Keratinocyte (primary cell): ENCODE measurements around the gene OR51V1. TPM values are rescaled to one million over a fixed set of nuclear protein-coding genes. Genes with fewer than 3 reads are reported as not detected.

Source experiments
- DNase-seq: peaks from one replicate; pipeline ENCODE4 v3.0.0-alpha.2; 2011; ENCODE audit warnings: low read depth, missing footprints, low spot score
- FAIRE-seq: peaks from 2 replicates; lab custom pipeline; 2011; peaks lifted over from hg19 to GRCh38; lab: Jason Lieb, UNC
- H2AFZ ChIP-seq: 2 replicates; pipeline ENCODE4 v1.6.0; 2012; ENCODE audit warnings: low read length, control low read depth, inconsistent platforms; ENCODE audit not compliant: control insufficient read depth
- H3K27ac ChIP-seq: 2 replicates; pipeline ENCODE4 v1.5.1; 2011; ENCODE audit warnings: low read length; ENCODE audit not compliant: control insufficient read depth, insufficient read depth
- H3K27me3 ChIP-seq: 3 replicates; pipeline ENCODE4 v1.6.0; 2011; ENCODE audit warnings: low read length; ENCODE audit not compliant: control insufficient read depth, insufficient read depth; ENCODE audit errors: extremely low read depth
- H3K36me3 ChIP-seq, 2 experiments: 2 replicates in 1 of 2; 3 replicates in 1 of 2; pipeline ENCODE4 v1.5.1; 2011; ENCODE audit warnings: low read length in 2 of 2, mild to moderate bottlenecking in 1 of 2; ENCODE audit not compliant: control insufficient read depth in 2 of 2, insufficient read depth in 2 of 2; ENCODE audit errors: extremely low read depth in 1 of 2
- H3K4me1 ChIP-seq: 3 replicates; pipeline ENCODE4 v1.5.1; 2011; ENCODE audit warnings: low read length; ENCODE audit not compliant: control insufficient read depth, insufficient read depth; ENCODE audit errors: extremely low read depth
- H3K4me2 ChIP-seq: 3 replicates; pipeline ENCODE4 v1.6.0; 2011; ENCODE audit warnings: low read depth, low read length; ENCODE audit not compliant: control insufficient read depth, insufficient read depth; ENCODE audit errors: extremely low read depth
- H3K4me3 ChIP-seq, 3 experiments: fragments of 200-600 bp in 1 of 3; sonication (generic) in 1 of 3; 2 replicates in 2 of 3; 3 replicates in 1 of 3; pipeline ENCODE4 v1.5.1; 2011 to 2016; ENCODE audit warnings: low read length in 3 of 3, mild to moderate bottlenecking in 3 of 3, control low read depth in 2 of 3, inconsistent platforms in 1 of 3, low read depth in 1 of 3, mixed read lengths in 1 of 3, mixed run types in 1 of 3, moderate library complexity in 1 of 3; ENCODE audit not compliant: control insufficient read depth in 2 of 3, insufficient read depth in 2 of 3; ENCODE audit errors: extremely low read depth in 1 of 3
- H3K79me2 ChIP-seq: 2 replicates; pipeline ENCODE4 v1.6.0; 2012; ENCODE audit warnings: low read length; ENCODE audit not compliant: control insufficient read depth, insufficient read depth
- H3K9ac ChIP-seq: 3 replicates; pipeline ENCODE4 v1.6.0; 2011; ENCODE audit warnings: low read length; ENCODE audit not compliant: control insufficient read depth, insufficient read depth; ENCODE audit errors: extremely low read depth
- H3K9me1 ChIP-seq: 3 replicates; pipeline ENCODE4 v1.6.0; 2011; ENCODE audit warnings: low read length; ENCODE audit not compliant: control insufficient read depth, insufficient read depth; ENCODE audit errors: extremely low read depth
- H3K9me3 ChIP-seq: 2 replicates; pipeline ENCODE4 v1.5.1; 2012; ENCODE audit warnings: low read depth, low read length; ENCODE audit not compliant: control insufficient read depth
- H4K20me1 ChIP-seq: 3 replicates; pipeline ENCODE4 v1.6.0; 2011; ENCODE audit warnings: low read length; ENCODE audit not compliant: control insufficient read depth, insufficient read depth; ENCODE audit errors: extremely low read depth
- CTCF ChIP-seq, 3 experiments: IDR thresholded peaks in 1 of 3; conservative IDR thresholded peaks in 1 of 3; optimal IDR thresholded peaks in 1 of 3; 2 replicates in 2 of 3; 3 replicates in 1 of 3; pipeline versions ENCODE3 to v1.5.1; 2011; ENCODE audit warnings: low read length in 3 of 3, mild to moderate bottlenecking in 3 of 3, moderate library complexity in 2 of 3, control low read depth in 1 of 3, inconsistent platforms in 1 of 3; ENCODE audit not compliant: insufficient read depth in 2 of 3; ENCODE audit errors: extremely low read depth in 1 of 3
- EZH2 ChIP-seq: IDR thresholded peaks from one replicate; pipeline ENCODE4 v1.6.1; 2012; ENCODE audit warnings: inconsistent platforms, mild to moderate bottlenecking, low read length, moderate library complexity
- dilution Hi-C: fragments of 300-500 bp; cut with MboI; formaldehyde crosslinking; loops from one replicate; pipeline ENCODE4 v1.7.0; 2020; ENCODE audit warnings: low sequenced_read_pairs; ENCODE audit not compliant: extremely low pct_ligation_motif_present
- polyA plus RNA-seq, 5 experiments: library from polyadenylated mRNA; depleted of rRNA in 3 of 5; stranded (reverse) in 3 of 5; stranded (forward) in 1 of 5; unstranded in 1 of 5; fragments of >200 nt; gene quantifications; 1 replicate in 1 of 5; 2 replicates in 3 of 5; 3 replicates in 1 of 5; pipeline versions ENCODE4 v1.2.1 to v1.2.3, GENCODE V29; 2011 to 2012; ENCODE audit warnings: missing spikeins in 2 of 5, low read depth in 1 of 5, low replicate concordance in 1 of 5

The OR51V1 gene
- polyA plus RNA-seq, 1 donor (not counting 4 experiments of a cell fraction or from before 2014, with no cell fraction given), result not detected

GRCh38 chr11:5196067-5196466 lies 4.4 kb downstream of the OR51V1 start:
- no peak overlapping the region for H3K27ac ChIP-seq
- no peak for FAIRE-seq
- H3K79me2 ChIP-seq, result no peaks in the 10 kb centered on the region
- H4K20me1 ChIP-seq, result no peaks in the 10 kb centered on the region
- no peaks in the 10 kb centered on the region for H3K9me1 ChIP-seq
- H3K4me1 ChIP-seq, result no peaks in the 10 kb centered on the region
- H3K9me3 ChIP-seq, result no peaks in the 10 kb centered on the region
- no peak overlapping the region for H3K9ac ChIP-seq
- no peak for TF ChIP-seq CTCF (optimal IDR thresholded peaks at IDR 0.05 in 1 of 3, IDR thresholded peaks at IDR 0.05 in 1 of 3, conservative IDR thresholded peaks at IDR 0.05 in 1 of 3; ENCODE audit: extremely low read depth in 1 of 3, insufficient read depth in 2 of 3, low read length in 3 of 3)
- TF ChIP-seq EZH2, result no peak
- H3K27me3 ChIP-seq, result no peaks in the 10 kb centered on the region
- no peak overlapping the region for H2AFZ ChIP-seq
- no peak for DNase-seq
- dilution Hi-C loops, result no loop called here
- no peaks in the 10 kb centered on the region for H3K36me3 ChIP-seq
- H3K4me2 ChIP-seq, result no peak overlapping the region
- H3K4me3 ChIP-seq, result no peak overlapping the region

GRCh38 chr11:5192738-5193137 lies 7.7 kb downstream of the OR51V1 start:
- FAIRE-seq, result no peak
- H2AFZ ChIP-seq, result no peak overlapping the region
- H3K27me3 ChIP-seq, result no peaks in the 10 kb centered on the region
- no peak overlapping the region for H3K4me3 ChIP-seq
- H3K4me2 ChIP-seq, result no peak overlapping the region
- H3K9ac ChIP-seq, result no peak overlapping the region
- no peaks in the 10 kb centered on the region for H3K79me2 ChIP-seq
- DNase-seq, result no peak
- no peaks in the 10 kb centered on the region for H4K20me1 ChIP-seq
- no peak for TF ChIP-seq EZH2
- TF ChIP-seq CTCF (optimal IDR thresholded peaks at IDR 0.05 in 1 of 3, IDR thresholded peaks at IDR 0.05 in 1 of 3, conservative IDR thresholded peaks at IDR 0.05 in 1 of 3; ENCODE audit: extremely low read depth in 1 of 3, insufficient read depth in 2 of 3, low read length in 3 of 3), result no peak
- H3K27ac ChIP-seq, result no peak overlapping the region
- no peaks in the 10 kb centered on the region for H3K9me1 ChIP-seq
- no peaks in the 10 kb centered on the region for H3K36me3 ChIP-seq
- no peaks in the 10 kb centered on the region for H3K4me1 ChIP-seq
- dilution Hi-C loops, result no loop called here
- H3K9me3 ChIP-seq, result no peaks in the 10 kb centered on the region
